ENCODE data around the gene SCN7A.
"Not testable (repeated sequence)": the region's sequence is repeated elsewhere in the genome, so short reads cannot be mapped to it uniquely, and the experiment has no call there.

The SCN7A gene

DNA sequence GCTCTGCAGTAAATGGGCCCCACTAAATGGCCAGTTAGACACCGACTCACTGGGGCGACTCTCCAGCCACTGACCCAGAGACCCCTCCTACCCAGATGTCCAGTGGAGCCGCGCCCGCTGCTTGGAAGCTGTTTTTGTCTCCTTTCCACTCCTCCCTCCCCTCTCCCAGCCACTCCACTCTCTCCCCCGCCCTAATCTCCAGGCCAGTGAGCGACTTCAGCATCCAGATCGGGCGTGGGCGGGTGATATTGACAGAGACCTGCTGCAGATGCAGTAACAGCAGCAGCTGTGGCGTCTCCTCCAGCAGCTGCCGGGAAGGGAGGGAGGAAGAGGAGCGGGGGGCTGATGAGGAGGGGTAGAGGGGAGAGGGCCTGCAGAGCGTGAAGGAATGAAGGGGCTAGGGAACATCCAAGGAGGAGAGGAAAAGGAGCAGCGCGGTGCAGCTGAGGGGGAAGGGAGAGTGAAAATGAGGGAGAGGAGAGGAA, at the start of gene SCN7A:
SCN7A (minus strand) TSS at position 110 of the 485 bp plus-strand sequence. CDS start 16,553 bp downstream, outside the sequence.
- DNase-seq (ENCODE audit: low read depth, low spot score): no peak

- DNase-seq (ENCODE audit: low read depth, low spot score): no peak
Observed at GRCh38 chr2:166539340-166540162, 45.5 kb upstream of the SCN7A start.

- DNase-seq (ENCODE audit: low read depth, low spot score): no peak
Observed at GRCh38 chr2:166536111-166536510, 42.1 kb upstream of the SCN7A start.

DNA sequence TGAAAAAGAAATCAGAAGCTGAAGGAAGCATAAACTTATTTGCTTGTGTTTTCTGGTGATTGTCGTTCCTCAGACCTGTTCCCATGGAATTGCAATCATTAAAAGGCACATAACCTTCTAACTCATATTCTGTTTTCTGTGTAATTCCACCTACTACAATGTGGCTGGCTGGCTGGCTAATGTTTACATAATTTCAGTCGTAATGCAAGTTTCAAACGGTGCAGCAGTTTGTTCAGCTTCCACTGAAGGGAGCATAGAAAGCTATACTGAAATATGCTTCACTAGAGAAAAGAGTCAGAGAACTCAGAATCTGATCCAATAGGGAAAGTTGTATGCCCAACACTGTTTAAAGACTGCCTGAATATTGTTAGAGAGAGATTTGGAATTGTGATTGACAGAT, 27.1 kb upstream of the SCN7A start:
- no peak for DNase-seq (ENCODE audit: low read depth, low spot score)

DNA sequence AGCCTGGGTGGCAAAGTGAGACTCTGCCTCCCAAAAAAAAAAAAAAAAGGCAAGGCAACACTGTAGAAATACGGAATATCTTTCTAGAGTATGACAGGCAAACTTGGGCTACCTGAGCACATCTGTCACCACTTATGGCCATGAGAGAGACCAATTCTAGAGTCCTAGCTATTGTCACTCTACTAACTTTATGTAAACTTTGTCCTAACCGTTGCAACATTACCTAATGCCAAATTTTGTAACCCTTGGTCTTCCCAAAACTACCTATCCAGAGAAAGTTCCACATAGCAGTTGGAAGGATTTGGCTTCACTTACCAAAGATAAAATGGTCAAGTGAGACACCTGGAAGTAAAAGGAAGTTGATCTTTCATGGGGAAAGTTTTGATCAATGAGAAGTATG, 26.6 kb upstream of the SCN7A start:
- DNase-seq (ENCODE audit: low read depth, low spot score): no peak

- no peak for DNase-seq (ENCODE audit: low read depth, low spot score)
Observed at GRCh38 chr2:166519391-166519962, 25.4 kb upstream of the SCN7A start.

DNA sequence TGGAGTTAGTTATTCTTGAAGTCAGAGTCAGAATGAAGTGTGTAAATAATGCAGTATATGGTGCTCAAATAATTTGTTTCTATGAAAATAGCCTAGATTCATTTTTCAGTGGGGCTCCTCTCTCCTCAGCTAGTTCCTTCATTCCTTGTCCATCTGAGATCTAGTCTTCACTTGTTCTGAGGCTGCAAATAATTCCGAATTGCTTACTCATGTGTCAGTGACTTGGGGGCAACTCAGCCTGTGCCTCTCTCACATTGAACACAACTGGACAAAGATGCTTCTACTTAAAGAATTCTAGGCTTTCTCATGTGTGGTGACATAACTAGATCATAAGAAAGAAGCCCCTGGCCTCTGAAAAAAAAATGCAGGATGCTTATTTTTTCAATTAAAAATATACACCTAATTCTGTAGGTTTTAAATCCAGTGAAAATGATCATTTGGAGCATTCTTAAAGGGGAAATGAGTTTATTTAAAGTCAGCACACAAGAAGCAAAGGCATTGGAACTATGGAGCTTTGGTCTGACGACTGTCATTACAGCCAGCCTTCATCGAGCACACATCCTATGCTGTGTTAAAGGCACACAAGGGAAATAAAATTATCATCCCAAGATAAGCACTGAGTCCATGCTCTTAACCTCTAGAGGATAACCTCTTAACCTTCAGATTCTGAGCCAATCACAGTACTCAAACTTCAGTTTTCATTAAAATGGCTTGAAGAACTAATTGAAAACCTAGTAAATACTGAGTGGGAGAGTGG, 24.8 kb upstream of the SCN7A start:
- DNase-seq (ENCODE audit: low read depth, low spot score): no peak

DNA sequence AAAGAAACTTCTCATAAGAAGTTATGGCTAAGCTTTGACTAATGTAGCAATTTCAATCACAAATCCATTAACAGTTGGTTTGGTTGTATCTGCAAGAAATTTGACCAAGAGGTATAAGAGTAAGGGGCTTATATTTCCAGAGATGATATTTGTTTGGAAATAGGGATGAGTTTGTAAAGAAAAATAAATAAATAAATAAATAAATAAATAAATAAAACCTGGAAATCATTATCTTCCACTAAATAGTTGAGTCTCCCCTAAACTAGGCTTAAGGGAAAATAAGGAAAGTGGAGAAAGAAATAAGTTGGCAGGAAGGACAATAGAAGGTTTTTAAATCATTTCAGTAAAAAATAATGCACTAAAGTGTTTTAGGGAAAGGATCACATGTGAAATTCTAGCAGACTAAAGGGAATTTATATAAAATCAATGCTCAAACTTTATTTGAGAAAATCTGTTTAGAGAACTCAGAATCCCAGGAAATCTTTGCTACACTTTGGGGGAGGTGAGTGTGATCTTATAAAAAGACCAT, 23.5 kb upstream of the SCN7A start:
- no peak for DNase-seq (ENCODE audit: low read depth, low spot score)

DNA sequence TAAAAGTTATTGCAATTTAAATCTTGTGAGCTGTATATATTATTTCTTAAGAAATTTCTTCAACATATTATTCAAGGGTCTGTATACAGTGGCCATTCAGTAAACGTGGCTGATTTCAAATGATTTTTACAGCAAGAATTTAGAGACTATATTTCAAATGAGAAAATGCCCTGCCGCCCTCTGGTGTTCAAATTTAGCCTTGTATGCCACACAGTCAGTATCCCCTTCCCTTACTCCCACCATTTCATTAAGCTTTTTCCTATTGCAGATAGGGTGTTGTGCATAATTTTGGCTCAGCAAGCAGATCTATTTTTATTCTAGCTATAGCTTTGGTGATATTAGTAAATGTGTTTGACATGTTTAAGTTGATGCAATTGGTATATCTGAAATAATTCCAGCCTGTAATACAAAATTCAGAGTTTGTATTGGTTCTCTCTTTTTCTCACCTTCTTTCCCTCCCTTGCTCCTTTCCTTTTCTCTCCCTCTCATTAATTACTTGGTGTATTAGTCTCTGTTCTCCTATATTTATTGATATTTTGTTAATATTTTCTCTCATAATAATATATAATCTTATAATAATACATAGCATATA, 22.8 kb upstream of the SCN7A start:
- no peak for DNase-seq (ENCODE audit: low read depth, low spot score)

- DNase-seq (ENCODE audit: low read depth, low spot score): no peak
Observed at GRCh38 chr2:166513952-166514351, 19.9 kb upstream of the SCN7A start.

- no peak for DNase-seq (ENCODE audit: low read depth, low spot score)
Observed at GRCh38 chr2:166499281-166499680, 5.2 kb upstream of the SCN7A start.

DNA sequence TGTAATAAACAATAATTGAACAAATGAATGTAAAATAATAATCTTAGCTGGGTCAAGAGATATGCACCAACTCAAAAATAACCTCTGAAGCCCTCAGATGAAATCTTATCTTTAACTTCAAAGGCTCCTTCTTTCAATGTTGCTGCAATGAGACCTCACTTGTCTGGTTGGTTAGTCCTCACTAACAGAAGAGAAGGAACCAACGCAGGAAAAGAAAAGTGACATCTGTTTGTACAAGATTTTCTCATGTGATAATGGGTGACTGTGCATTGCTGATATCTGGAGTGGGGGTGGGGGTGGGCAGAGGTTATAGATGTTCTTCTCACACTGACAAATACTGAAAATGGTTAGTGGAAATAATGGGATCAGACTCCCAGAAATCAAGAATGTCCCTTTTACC, 2.6 kb downstream of the SCN7A start:
- DNase-seq (ENCODE audit: low read depth, low spot score): no peak

GRCh38 chr2:166487171-166487570, 6.9 kb downstream of the SCN7A start:
- no peak for DNase-seq (ENCODE audit: low read depth, low spot score)

- no peak for DNase-seq (ENCODE audit: low read depth, low spot score)
Observed at GRCh38 chr2:166485558-166486178, 8.4 kb downstream of the SCN7A start.

DNA sequence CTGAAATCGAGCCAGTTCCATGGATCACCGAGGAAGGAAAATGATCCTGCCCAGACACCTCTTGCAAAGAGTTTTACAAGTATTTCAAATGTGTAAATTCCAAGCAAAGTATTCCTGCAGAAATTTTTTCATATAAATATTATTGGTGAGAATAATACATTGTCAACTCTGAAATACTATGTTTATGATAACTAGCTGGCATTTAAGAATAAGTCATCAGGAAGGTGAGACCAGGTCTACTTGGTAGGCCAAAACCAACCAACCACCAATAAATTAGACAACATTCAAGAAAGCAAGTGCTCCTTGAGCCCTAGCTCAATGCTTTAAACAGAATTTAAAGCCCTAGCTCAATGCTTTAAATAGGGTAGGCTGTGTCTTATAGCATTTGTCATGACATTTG, 21.7 kb downstream of the SCN7A start:
- no peak for DNase-seq (ENCODE audit: low read depth, low spot score)

DNA sequence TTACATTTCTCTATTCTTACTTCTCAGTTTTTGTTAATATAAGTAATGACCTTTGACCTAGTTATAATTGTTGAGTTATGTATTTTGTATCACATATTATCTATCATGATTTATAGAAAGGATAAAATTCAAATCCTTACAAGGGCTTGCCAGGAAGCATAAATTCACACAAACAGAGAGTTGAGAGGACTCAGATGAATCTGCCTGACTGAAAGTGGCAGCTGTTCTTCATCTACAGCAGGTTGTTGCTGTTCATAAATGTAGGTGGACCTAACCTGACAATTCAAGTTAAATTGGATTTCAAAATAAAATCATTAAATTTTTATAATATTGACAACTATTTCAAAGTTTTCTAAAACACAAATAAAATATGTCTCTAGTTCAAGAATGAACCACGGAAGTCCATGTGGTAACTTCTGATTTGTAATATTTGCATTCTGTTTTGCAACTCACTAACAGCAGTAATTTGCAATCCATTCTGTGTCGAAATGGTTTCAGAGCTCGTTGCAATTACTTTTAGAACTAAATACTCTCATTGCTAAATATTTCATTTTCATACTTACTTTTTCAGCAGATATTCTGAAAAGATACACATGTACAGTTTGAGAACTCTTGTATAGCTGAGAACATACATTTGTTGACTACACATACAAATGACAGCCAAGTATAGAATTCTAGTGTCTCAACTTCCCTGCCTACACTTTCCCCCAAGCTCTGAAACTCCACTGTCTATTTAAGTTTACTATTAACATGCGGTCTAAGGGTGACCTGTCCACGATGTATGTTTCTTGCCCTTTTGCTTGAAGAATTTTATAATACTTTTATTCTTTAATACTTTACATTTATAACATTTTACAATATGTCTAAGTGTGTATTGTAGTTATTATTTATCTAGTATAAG, 25.7 kb downstream of the SCN7A start:
- no peak for DNase-seq (ENCODE audit: low read depth, low spot score)

- no peak for DNase-seq (ENCODE audit: low read depth, low spot score)
Observed at GRCh38 chr2:166464187-166464586, 29.9 kb downstream of the SCN7A start.

DNA sequence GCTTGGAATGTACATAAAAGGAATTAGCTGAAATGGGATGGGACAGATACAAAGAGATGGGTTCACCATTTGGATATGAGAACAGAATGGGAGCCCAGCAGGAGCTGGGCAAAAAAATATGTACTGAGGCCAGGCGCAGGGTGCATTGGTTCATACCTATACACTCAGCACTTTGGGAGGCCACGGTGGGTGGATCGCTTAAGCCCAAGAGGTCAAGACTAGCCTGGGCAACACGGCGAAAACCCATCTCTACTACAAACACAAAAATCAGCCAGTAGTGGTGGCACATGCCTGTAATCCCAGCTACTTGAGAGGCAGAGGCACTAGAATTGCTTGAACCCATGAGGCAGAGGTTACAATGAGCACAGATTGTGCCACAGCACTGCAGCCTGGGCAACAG, 30.4 kb downstream of the SCN7A start:
- no peak for DNase-seq (ENCODE audit: low read depth, low spot score)

DNA sequence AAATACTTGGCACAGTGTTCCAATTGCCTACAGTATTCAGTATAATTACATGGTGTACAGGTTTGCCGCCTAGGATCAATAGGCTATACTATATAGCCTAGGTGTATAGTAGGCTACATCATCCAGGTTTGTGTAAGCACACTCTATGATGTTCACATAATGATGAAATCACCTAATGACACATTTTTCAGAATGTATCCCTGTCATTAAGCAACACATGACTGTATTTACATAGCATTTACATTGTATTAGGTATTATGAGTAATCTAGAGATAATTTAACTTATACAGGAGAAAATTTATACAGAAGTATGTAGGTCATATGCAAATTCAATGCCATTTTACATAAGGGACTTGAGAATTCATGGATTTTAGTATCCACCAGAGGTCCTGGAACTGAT, 35.4 kb downstream of the SCN7A start:
- DNase-seq (ENCODE audit: low read depth, low spot score): no peak

DNA sequence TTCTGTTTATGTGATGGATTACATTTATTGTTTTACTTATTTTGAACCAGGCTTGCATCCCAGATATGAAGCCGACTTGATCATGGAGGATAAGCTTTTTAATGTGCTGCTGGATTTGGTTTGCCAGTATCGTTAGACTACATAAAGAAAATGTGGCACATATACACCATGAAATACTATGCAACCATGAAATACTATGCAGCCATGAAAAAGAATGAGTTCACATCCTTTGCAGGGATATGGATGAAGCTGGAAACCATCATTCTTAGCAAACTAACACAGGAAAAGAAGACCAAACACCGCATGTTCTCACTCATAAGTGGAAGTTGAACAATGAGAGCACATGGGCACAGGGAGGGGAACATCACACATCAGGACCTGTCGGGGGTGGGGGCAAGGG, 38.2 kb downstream of the SCN7A start:
- DNase-seq (ENCODE audit: low read depth, low spot score): not testable (repeated sequence)
